GM21717 (cell line): Measurements from ENCODE around the gene ADGRD1.
"Not testable (repeated sequence)": the region's sequence is repeated elsewhere in the genome, so short reads cannot be mapped to it uniquely, and the experiment has no call there.

Experiments
- ATAC-seq: cut with Tn5 transposase; IDR thresholded peaks from one replicate; pipeline ENCODE4 v1.9.1; 2021; ENCODE audit warnings: mild to moderate bottlenecking, moderate library complexity; ENCODE audit not compliant: unreplicated experiment

ADGRD1 gene

GRCh38 chr12:130953771-130954543 lies at the start of gene ADGRD1:
Gene ADGRD1 (plus strand): TSS chr12:130953907. CDS start chr12:130954466, 559 bp downstream.
- ATAC-seq: peak; percentile 62

DNA sequence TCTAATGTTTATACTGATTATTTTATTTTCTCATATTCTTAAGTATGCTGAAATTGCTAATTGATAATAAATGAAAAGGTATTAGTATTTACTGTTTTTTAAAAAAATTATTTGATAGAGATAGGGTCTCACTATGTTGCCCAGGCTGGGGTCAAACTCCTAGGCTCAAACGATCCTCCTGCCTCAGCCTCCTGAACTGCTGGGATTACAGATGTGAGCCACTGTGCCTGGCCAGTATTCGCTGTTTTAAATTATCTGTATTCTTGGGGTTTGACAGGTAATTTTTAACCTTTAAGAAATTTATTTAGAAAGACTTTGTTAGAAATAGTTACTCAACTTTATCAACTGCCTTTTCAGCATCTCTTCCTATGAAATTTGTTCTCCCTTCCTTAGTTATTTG lies 49.6 kb upstream of the ADGRD1 start:
- no peak for ATAC-seq

GRCh38 chr12:130904936-130905455 lies 48.7 kb upstream of the ADGRD1 start:
- not testable (repeated sequence) for ATAC-seq

- no peak for ATAC-seq
These were observed 44.6 kb upstream of the ADGRD1 start for GRCh38 chr12:130909111-130909510.

DNA sequence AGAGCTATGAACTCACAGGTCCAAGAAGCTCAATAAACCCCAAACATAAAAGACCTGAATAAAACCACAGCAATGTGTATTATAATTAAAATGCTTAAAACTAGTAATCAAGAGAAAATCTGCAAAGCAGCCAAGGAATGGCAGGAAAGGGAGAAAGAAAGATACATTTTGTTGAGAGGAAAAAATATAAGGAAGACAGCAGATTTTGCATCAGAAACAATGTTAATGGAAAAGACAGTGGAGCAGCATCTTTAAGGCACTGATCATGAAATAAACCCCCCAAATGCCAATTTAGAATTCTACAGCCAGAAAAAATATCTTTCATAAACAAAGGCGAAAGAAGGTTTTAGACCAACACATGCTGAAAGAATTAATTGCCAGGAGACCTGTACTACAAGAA lies 42.5 kb upstream of the ADGRD1 start:
- no peak for ATAC-seq

DNA sequence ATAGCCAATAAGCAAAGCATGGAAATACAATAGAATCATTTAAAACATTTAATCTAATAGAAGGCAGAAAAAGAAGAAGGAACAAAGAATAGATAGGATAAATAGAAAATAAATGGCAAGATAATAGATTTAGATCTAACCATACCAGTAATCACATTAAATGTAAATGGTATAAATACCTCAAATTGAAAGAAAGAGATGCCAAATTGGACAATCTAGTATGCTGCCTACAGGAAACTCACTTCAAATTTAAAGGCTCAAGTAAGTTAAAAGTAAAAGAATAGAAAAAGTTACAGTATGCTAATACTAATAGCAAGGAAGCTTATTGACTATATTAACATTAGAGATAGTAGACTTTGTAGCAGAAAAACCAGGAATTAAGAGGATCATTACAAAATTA lies 41.8 kb upstream of the ADGRD1 start:
- no peak for ATAC-seq

- ATAC-seq: no peak
These were observed 37.3 kb upstream of the ADGRD1 start for GRCh38 chr12:130916241-130916911.

DNA sequence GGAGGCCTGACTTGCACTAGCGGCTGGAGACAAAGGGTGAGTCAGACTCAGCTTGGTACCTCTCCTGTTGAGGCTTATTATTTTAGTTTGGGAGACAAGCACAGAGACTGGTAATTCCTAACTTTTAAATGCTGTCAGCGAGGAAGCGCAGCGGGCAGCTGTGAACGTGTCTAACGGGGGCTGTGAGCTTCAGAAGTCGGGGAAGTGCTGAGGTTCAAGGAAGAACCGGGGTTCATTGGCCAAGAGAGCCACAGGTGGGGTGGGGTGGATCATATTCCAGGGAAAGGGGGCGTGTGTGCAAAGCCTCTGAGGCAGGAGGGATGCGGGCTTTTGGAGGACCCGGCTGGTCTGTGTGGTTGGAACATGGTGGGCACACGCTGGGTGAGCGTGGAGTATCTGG lies 36.1 kb upstream of the ADGRD1 start:
- ATAC-seq: no peak

DNA sequence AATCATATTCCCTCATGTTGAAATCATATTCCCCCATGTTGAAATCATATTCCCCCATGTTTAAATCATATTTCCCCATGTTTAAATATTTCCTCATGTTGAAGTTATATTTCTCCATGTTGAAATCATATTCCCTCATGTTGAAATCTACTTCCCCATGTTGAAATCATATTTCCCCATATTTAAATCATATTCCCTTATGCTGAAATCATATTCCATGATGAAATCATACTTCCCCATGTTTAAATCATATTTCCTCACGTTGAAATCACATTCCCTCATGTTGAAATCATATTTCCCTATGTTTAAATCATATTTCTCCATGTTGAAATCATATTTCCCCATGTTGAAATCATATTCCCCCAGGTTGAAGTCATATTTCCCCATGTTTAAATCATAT lies 34.6 kb upstream of the ADGRD1 start:
- no peak for ATAC-seq

DNA sequence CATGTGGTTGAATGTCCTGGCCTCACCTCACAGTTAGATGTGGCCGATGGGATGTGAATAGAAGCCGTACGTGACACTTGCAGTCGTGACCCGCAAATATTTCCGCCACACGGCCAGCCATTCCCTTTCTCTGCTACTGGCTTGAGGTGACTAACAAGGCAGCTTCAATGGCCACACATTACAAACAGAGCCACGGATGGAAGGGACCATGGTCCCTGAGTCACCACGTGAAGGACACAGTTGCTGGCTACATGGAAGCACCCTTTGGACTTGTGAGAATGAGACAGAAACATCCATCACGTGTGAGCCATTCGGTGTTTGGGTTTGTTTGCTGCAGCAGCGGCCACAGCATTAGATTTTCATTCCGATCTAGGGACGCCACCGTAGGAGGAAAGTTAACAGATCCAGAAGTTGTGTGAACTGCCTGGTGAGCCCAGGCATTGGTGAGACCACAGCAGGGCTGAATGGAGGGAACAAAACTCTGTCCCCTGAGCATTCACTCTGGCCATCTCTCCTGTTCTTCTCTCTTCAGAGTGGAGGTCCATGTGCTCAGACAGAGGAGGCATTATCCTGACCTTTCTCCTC lies 33.5 kb upstream of the ADGRD1 start:
- ATAC-seq: no peak

DNA sequence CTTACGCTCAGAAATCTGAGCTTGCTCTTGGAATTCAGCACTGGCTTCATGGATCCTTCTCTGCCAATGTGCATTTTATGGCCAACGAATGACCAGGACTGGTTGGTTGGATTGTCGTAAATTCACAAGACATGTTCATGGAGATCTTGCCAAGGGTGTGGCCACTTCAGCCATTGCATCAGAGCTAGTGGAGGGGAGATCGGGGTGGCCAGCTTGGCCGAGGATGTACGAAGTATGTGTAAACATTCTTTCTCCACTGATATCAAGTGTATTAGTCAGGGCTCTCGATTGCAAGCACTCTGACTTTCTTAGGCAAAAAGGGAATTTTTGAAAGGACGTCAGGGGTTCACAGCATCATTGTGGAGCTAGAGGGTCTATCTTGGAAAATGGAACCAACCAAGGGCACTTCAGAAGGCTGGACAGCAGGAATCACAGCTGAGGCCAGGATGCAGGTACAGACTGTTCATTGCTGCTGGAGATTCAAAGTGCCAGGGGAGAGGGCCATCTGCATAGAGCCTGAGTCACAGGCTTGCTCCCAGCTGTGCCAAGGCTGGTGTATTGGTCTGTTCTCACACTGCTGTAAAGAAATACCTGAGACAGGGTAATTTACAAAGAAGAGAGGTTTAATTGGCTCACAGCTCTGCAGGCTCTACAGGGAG lies 32.9 kb upstream of the ADGRD1 start:
- ATAC-seq: no peak

DNA sequence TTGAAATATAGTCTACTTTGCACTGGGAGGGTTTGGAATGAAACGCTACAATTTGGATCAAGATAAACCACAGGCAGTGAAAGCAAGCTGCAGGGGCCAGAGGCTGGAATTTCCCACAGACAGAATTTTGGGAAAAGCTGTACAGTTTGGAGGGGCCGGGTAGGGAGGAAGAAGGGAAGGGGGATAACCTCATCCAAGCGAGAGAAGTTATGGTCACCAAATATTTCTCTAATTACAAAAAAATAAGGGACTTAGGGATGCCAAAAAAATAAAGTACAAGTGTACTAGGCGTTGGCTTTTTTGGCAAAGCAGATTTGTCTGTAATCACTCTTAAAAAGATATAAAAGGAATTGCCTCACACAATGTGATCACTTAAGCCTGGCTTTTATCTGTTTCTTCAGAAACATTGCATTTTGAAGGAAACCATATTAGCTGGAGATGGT lies 31.2 kb upstream of the ADGRD1 start:
- no peak for ATAC-seq

DNA sequence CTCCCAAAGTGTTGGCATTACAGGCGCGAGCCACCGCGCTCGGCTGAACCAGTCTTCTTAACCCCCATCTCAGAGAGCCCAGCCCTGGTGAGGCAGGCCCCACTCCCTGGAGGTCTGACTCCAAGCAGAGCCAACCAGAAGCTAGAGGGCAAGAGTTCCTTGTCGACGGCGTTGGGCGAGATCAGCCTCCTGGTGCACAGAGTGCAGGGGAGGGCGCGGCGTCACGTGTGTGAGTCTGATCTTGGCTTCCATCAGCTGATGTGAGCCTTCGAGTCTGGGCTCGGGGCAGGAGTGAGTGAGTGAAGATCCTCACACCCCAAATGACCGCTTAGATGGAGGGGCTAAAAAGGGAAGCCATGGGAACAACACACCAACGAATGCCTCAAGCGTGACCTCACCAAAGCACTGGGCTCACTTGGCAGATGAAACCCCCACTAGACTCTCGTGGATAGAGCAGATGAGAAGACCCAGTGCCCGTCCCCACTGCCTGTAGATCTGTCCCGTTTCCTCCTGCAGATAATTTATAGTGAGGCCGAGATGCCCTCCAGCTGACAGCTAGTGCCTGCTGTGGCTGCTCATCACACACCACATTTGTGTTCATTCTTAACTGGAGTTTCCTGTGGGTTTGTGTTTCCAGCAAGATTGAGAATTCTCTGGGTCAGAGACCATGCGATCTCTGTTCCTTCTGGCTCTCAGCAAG lies 28.6 kb upstream of the ADGRD1 start:
- ATAC-seq: no peak

DNA sequence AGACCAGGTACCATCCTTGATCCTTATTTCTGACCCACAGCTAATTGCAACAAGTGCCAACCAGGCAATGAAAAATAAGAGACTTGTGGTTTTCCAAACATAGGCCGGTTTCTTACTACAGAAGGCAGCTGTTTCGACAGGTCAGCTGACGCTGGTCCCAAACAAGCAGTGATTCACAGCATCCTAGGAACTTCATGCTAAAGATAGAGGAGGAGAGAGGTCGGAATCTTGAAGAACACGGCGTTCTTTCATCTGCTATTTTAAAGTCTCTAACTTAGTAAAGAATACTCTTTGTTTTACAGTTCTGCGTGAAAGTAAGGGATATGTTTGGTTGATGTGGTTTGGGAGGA lies 28.1 kb upstream of the ADGRD1 start:
- ATAC-seq: no peak

- no peak for ATAC-seq
These were observed 24.3 kb upstream of the ADGRD1 start for GRCh38 chr12:130929363-130929762.

GRCh38 chr12:130932061-130932930 lies 21.4 kb upstream of the ADGRD1 start:
- ATAC-seq: no peak

DNA sequence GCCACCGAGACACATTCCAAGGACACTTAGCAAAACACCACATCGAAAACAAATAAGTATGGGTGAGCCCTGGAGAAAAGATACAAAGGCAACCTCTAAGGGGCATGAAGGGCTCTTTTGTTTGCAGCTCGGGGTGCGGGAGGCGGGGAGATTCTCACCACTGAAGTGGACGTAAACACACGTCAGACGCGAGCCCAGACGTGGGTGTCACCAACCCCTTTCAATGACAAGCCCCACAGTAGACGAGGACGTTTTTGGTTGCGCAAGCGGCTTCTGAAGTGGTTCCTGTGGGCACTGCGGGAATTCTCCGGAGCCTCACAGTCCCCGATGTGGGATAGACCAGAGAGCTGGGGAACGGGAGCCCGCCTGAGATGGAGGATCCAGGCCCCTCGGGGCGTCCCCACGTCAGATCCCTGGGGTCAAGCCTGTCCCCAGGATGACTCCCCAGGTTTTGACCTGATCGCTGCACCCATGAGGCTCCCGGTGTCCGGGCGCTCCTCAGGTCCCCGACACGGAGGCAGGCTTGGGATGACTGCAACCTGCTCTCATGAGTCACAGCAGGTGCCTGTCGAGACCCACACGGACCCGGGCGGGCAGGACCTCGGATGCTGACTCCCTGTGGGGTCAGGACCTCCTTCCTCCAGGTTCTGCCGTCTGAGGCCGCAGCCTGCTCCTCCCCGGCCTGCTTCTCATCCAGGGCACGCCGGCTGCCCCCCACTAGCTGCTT lies 20.3 kb upstream of the ADGRD1 start:
- no peak for ATAC-seq

DNA sequence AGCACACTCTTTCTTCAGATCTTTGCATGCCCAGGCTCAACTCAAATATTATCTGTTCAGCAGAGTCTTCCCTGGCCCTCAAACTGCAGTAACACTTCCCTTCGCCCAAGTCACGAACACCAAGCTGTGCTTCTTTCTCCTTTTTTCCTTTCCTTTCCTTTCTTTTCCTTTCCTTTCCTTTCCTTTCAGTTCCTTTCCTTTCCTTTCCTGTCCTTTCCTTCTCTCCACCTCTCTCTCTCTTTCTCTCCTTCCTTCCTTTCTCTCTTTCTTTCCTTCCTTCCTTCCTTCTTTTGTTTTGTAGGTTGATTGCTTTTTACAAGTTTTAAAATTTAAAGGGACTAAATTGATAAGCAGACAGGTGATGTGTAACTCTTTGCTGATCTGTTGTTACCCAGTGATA lies 19.0 kb upstream of the ADGRD1 start:
- ATAC-seq: no peak

DNA sequence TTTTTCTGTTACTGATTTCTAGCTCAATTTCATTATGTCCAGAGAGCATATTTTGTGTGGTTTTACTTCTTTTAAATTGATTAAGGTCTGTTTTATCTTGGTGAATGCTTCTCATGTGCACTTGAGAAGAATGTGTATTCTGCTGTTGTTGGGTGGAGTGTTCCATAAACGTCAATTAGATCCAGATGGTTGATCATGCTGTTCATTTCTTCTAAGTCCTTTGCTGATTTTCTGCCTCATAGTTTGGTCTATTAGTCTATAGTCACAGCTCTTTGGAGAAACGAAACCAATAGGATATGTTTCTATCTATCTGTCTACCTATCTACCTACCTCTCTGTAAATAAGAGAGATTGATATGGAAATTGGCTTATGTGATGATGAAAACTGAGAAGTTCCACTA lies 17.1 kb upstream of the ADGRD1 start:
- ATAC-seq: no peak
